ENCODE results near the gene TTBK2.
A peak's percentile ranks its signal among the peaks of the same experiment; 100 is the strongest.
"Not testable (repeated sequence)": the region's sequence is repeated elsewhere in the genome, so short reads cannot be mapped to it uniquely, and the experiment has no call there.

TTBK2 gene

DNA sequence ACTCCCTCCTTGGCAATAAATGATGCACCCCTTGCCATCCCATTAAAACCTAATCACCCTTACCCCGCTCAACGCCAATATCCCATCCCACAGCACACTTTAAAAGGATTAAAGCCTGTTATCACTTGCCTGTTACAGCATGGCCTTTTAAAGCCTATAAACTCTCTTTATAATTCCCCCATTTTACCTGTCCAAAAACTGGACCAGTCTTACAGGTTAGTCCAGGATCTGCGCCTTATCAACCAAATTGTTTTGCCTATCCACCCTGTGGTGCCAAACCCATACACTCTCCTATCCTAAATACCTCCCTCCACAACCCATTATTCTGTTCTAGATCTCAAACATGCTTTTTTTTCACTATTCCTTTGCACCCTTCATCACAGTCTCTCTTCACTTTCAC, 33.2 kb downstream of the TTBK2 start:
- not testable (repeated sequence) for H2BK120ac ChIP-seq (ENCODE audit: insufficient read depth, low read length, poor library complexity); H3K9me3 ChIP-seq (ENCODE audit: insufficient read depth, low read depth, low read length); H3K4ac ChIP-seq (ENCODE audit: low read depth, low read length); H2BK12ac ChIP-seq (ENCODE audit: low read length); H2AK5ac ChIP-seq (ENCODE audit: low read length); H2BK5ac ChIP-seq (ENCODE audit: low read depth, low read length, poor library complexity); H3K4me2 ChIP-seq (ENCODE audit: low read length); H3K4me3 ChIP-seq (ENCODE audit: low read depth, low read length); H3K79me1 ChIP-seq (ENCODE audit: low read length); H3K4me1 ChIP-seq (ENCODE audit: control insufficient read depth in 1 of 2, insufficient read depth in 2 of 2, low read length in 2 of 2); H3K27ac ChIP-seq (ENCODE audit: low read depth, low read length); H3K23ac ChIP-seq (ENCODE audit: low read length); H4K91ac ChIP-seq (ENCODE audit: low read depth, low read length); H3K36me3 ChIP-seq (ENCODE audit: control insufficient read depth in 1 of 2, insufficient read depth in 2 of 2, low read length in 2 of 2); H3K9ac ChIP-seq (ENCODE audit: low read length); H4K12ac ChIP-seq (ENCODE audit: low read depth, low read length); H4K8ac ChIP-seq (ENCODE audit: low read depth, low read length); H3K18ac ChIP-seq (ENCODE audit: low read length); H3K14ac ChIP-seq (ENCODE audit: low read length); H2AFZ ChIP-seq (ENCODE audit: insufficient read depth, low read length, poor library complexity); H3K27me3 ChIP-seq (ENCODE audit: insufficient read depth, low read length); H3K79me2 ChIP-seq (ENCODE audit: control insufficient read depth, insufficient read depth, low read length, poor library complexity)
- no CpG with 5 or more reads among the region's 3 CpGs for WGBS (ENCODE audit: extremely low coverage, insufficient coverage, insufficient read length)
- DNase-seq: peak in 1 of 2 donors; percentile 20

DNA sequence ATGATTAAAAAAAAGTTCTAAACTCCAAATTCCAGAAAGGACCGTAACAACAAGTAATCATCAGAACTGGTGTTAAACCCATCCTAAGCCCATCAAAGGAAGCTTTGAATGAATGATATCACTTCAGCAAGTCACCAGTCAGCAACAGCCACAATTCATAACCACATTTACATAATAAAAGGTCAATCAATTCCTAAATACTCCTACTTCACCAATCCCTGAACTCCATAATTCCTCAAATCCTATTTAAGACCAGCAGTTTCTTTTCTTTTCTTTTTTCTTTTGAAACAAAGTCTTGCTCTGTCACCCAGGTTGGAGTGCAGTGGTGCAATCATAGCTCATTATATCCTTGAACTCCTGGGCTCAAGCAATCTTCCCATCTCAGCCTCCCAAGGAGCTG, 40.5 kb downstream of the TTBK2 start:
- no peak overlapping the region for H3K18ac ChIP-seq (ENCODE audit: low read length)
- no peak overlapping the region for H3K4ac ChIP-seq (ENCODE audit: low read depth, low read length)
- H3K4me1 ChIP-seq (ENCODE audit: control insufficient read depth in 1 of 2, insufficient read depth in 2 of 2, low read length in 2 of 2): no peaks in the 10 kb centered on the region
- H3K9ac ChIP-seq (ENCODE audit: low read length): no peak overlapping the region
- H3K23ac ChIP-seq (ENCODE audit: low read length): no peak overlapping the region
- H3K27me3 ChIP-seq (ENCODE audit: insufficient read depth, low read length): no peaks in the 10 kb centered on the region
- H2BK12ac ChIP-seq (ENCODE audit: low read length): no peak overlapping the region
- DNase-seq: no peak
- no CpG with 5 or more reads among the region's 1 CpG for WGBS (ENCODE audit: extremely low coverage, insufficient coverage, insufficient read length)
- no peak overlapping the region for H2BK5ac ChIP-seq (ENCODE audit: low read depth, low read length, poor library complexity)
- H3K79me2 ChIP-seq (ENCODE audit: control insufficient read depth, insufficient read depth, low read length, poor library complexity): no peaks in the 10 kb centered on the region
- no peaks in the 10 kb centered on the region for H3K9me3 ChIP-seq (ENCODE audit: insufficient read depth, low read depth, low read length)
- no peaks in the 10 kb centered on the region for H3K36me3 ChIP-seq (ENCODE audit: control insufficient read depth in 1 of 2, insufficient read depth in 2 of 2, low read length in 2 of 2)
- no peak overlapping the region for H2AK5ac ChIP-seq (ENCODE audit: low read length)
- H3K4me2 ChIP-seq (ENCODE audit: low read length): no peak overlapping the region
- H4K12ac ChIP-seq (ENCODE audit: low read depth, low read length): no peak overlapping the region
- H3K14ac ChIP-seq (ENCODE audit: low read length): no peak overlapping the region
- no peak overlapping the region for H2BK120ac ChIP-seq (ENCODE audit: insufficient read depth, low read length, poor library complexity)
- no peak overlapping the region for H3K4me3 ChIP-seq (ENCODE audit: low read depth, low read length)
- no peaks in the 10 kb centered on the region for H3K79me1 ChIP-seq (ENCODE audit: low read length)
- no peak overlapping the region for H4K8ac ChIP-seq (ENCODE audit: low read depth, low read length)
- H2AFZ ChIP-seq (ENCODE audit: insufficient read depth, low read length, poor library complexity): no peak overlapping the region
- H4K91ac ChIP-seq (ENCODE audit: low read depth, low read length): no peak overlapping the region
- H3K27ac ChIP-seq (ENCODE audit: low read depth, low read length): no peak overlapping the region

DNA sequence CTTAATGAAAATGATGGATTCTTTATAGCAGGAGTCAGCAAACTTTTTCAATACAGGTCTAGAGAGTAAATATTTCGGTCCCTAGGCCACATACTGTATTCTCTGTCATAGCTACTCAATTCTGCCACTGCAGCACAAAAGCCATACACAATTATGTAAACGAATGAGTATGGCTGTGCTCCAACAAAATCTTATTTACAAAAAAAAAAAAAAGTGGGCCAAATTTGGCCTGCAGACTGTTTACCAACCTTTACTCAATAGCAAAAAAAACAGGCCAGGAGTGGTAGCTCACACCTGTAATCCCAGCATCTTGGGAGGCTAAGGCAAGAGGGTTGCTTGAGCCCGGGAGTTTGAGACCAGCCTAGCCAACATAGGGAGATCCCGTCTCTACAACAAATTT, 41.1 kb downstream of the TTBK2 start:
- Histone ChIP-seq H3K4me2 (ENCODE audit: low read length) (no peak overlapping the region), H2BK5ac (ENCODE audit: low read depth, low read length, poor library complexity) (no peak overlapping the region), H3K79me1 (ENCODE audit: low read length) (no peaks in the 10 kb centered on the region), H3K27ac (ENCODE audit: low read depth, low read length) (no peak overlapping the region), H3K27me3 (ENCODE audit: insufficient read depth, low read length) (no peaks in the 10 kb centered on the region), H3K18ac (ENCODE audit: low read length) (no peak overlapping the region), H3K9me3 (ENCODE audit: insufficient read depth, low read depth, low read length) (no peaks in the 10 kb centered on the region), H4K12ac (ENCODE audit: low read depth, low read length) (no peak overlapping the region), H3K23ac (ENCODE audit: low read length) (no peak overlapping the region), H3K36me3 (ENCODE audit: control insufficient read depth in 1 of 2, insufficient read depth in 2 of 2, low read length in 2 of 2) (no peaks in the 10 kb centered on the region), H3K14ac (ENCODE audit: low read length) (no peak overlapping the region), H2AK5ac (ENCODE audit: low read length) (no peak overlapping the region), H2AFZ (ENCODE audit: insufficient read depth, low read length, poor library complexity) (no peak overlapping the region), H3K9ac (ENCODE audit: low read length) (no peak overlapping the region), H2BK120ac (ENCODE audit: insufficient read depth, low read length, poor library complexity) (no peak overlapping the region), H4K8ac (ENCODE audit: low read depth, low read length) (no peak overlapping the region), H3K4ac (ENCODE audit: low read depth, low read length) (no peak overlapping the region), H2BK12ac (ENCODE audit: low read length) (no peak overlapping the region), H3K4me1 (ENCODE audit: control insufficient read depth in 1 of 2, insufficient read depth in 2 of 2, low read length in 2 of 2) (no peaks in the 10 kb centered on the region), H3K79me2 (ENCODE audit: control insufficient read depth, insufficient read depth, low read length, poor library complexity) (no peaks in the 10 kb centered on the region), H4K91ac (ENCODE audit: low read depth, low read length) (no peak overlapping the region), H3K4me3 (ENCODE audit: low read depth, low read length) (no peak overlapping the region)
- WGBS (ENCODE audit: extremely low coverage, insufficient coverage, insufficient read length): no CpG with 5 or more reads among the region's 4 CpGs
- no peak for DNase-seq

DNA sequence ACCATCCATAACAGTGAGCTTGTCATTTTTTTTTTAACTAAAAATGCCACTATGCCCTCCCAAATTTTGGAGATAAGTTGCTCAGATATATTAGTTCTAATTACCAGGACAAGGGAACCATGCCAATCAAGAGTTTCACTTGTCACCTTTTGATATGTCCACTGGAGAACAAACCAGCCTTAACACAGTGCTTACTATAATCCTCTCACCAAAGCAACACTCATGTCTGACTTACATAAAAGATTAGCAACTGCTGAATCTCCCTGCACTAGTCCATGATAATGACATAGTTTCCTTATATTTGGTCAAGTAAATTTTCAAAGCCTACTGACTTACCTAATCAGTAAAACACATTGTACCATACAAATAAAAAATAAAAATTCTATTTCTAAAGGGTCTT, 44.4 kb downstream of the TTBK2 start:
- H3K4me2 ChIP-seq (ENCODE audit: low read length): no peak overlapping the region
- no peaks in the 10 kb centered on the region for H3K79me2 ChIP-seq (ENCODE audit: control insufficient read depth, insufficient read depth, low read length, poor library complexity)
- no peaks in the 10 kb centered on the region for H3K9me3 ChIP-seq (ENCODE audit: insufficient read depth, low read depth, low read length)
- H3K36me3 ChIP-seq (ENCODE audit: control insufficient read depth in 1 of 2, insufficient read depth in 2 of 2, low read length in 2 of 2): no peaks in the 10 kb centered on the region
- H3K4me3 ChIP-seq (ENCODE audit: low read depth, low read length): no peak overlapping the region
- no peaks in the 10 kb centered on the region for H3K27me3 ChIP-seq (ENCODE audit: insufficient read depth, low read length)
- H2AFZ ChIP-seq (ENCODE audit: insufficient read depth, low read length, poor library complexity): no peak overlapping the region
- no peak overlapping the region for H3K14ac ChIP-seq (ENCODE audit: low read length)
- no peak overlapping the region for H3K18ac ChIP-seq (ENCODE audit: low read length)
- no peak overlapping the region for H2AK5ac ChIP-seq (ENCODE audit: low read length)
- no peaks in the 10 kb centered on the region for H3K4me1 ChIP-seq (ENCODE audit: control insufficient read depth in 1 of 2, insufficient read depth in 2 of 2, low read length in 2 of 2)
- H3K23ac ChIP-seq (ENCODE audit: low read length): no peak overlapping the region
- no peak for DNase-seq
- no peak overlapping the region for H4K12ac ChIP-seq (ENCODE audit: low read depth, low read length)
- no peak overlapping the region for H2BK5ac ChIP-seq (ENCODE audit: low read depth, low read length, poor library complexity)
- H3K27ac ChIP-seq (ENCODE audit: low read depth, low read length): no peak overlapping the region
- H2BK12ac ChIP-seq (ENCODE audit: low read length): no peak overlapping the region
- no peak overlapping the region for H3K9ac ChIP-seq (ENCODE audit: low read length)
- H2BK120ac ChIP-seq (ENCODE audit: insufficient read depth, low read length, poor library complexity): no peak overlapping the region
- no peak overlapping the region for H3K4ac ChIP-seq (ENCODE audit: low read depth, low read length)
- H4K8ac ChIP-seq (ENCODE audit: low read depth, low read length): no peak overlapping the region
- no peaks in the 10 kb centered on the region for H3K79me1 ChIP-seq (ENCODE audit: low read length)
- no peak overlapping the region for H4K91ac ChIP-seq (ENCODE audit: low read depth, low read length)

DNA sequence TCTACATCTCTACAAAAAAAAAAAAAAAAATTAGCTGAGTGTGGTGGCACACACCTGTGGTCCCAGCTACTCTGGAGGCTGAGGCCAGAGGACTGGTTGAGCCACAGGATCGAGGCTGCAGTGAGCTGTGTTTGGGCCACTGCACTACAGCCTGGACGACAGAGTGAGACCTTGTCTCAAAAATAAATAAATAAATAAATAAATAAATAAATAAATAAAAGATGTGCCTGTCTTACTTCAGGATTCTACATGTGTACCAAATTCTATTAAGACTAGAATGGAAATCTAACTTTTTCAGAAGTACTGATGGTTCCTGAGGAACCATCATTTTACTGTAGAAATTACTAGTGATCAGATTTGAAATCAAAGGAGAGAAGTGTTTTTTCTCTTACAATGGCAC, 51.9 kb downstream of the TTBK2 start:
- H4K8ac ChIP-seq (ENCODE audit: low read depth, low read length): no peak overlapping the region
- no peaks in the 10 kb centered on the region for H3K27me3 ChIP-seq (ENCODE audit: insufficient read depth, low read length)
- no peak overlapping the region for H3K18ac ChIP-seq (ENCODE audit: low read length)
- no peak overlapping the region for H2AK5ac ChIP-seq (ENCODE audit: low read length)
- no peak overlapping the region for H3K9ac ChIP-seq (ENCODE audit: low read length)
- H3K36me3 ChIP-seq (ENCODE audit: control insufficient read depth in 1 of 2, insufficient read depth in 2 of 2, low read length in 2 of 2): peaks cover 0 to 2% of the 10 kb centered on the region in 2 experiments
- H4K12ac ChIP-seq (ENCODE audit: low read depth, low read length): no peak overlapping the region
- H3K23ac ChIP-seq (ENCODE audit: low read length): no peak overlapping the region
- no peak overlapping the region for H2AFZ ChIP-seq (ENCODE audit: insufficient read depth, low read length, poor library complexity)
- no peak overlapping the region for H3K27ac ChIP-seq (ENCODE audit: low read depth, low read length)
- no peak overlapping the region for H3K4ac ChIP-seq (ENCODE audit: low read depth, low read length)
- DNase-seq: no peak
- no peaks in the 10 kb centered on the region for H3K79me2 ChIP-seq (ENCODE audit: control insufficient read depth, insufficient read depth, low read length, poor library complexity)
- H2BK120ac ChIP-seq (ENCODE audit: insufficient read depth, low read length, poor library complexity): no peak overlapping the region
- no peaks in the 10 kb centered on the region for H3K9me3 ChIP-seq (ENCODE audit: insufficient read depth, low read depth, low read length)
- no peak overlapping the region for H2BK12ac ChIP-seq (ENCODE audit: low read length)
- H3K4me1 ChIP-seq (ENCODE audit: control insufficient read depth in 1 of 2, insufficient read depth in 2 of 2, low read length in 2 of 2): no peaks in the 10 kb centered on the region
- no peak overlapping the region for H3K4me2 ChIP-seq (ENCODE audit: low read length)
- H3K4me3 ChIP-seq (ENCODE audit: low read depth, low read length): no peak overlapping the region
- H3K79me1 ChIP-seq (ENCODE audit: low read length): no peaks in the 10 kb centered on the region
- no peak overlapping the region for H2BK5ac ChIP-seq (ENCODE audit: low read depth, low read length, poor library complexity)
- no peak overlapping the region for H4K91ac ChIP-seq (ENCODE audit: low read depth, low read length)
- whole genome bisulfite sequencing (ENCODE audit: extremely low coverage, insufficient coverage, insufficient read length): no CpG with 5 or more reads among the region's 2 CpGs
- H3K14ac ChIP-seq (ENCODE audit: low read length): no peak overlapping the region
